HEK293 (cell line): ENCODE data around the gene UNK.

Source experiments
- CTCF ChIA-PET: fragments of 350-600 bp; formaldehyde crosslinking; extraction: SDS; loops from one replicate; lab custom pipeline; 2021; ENCODE audit warnings: antibody characterized with exemption; lab: Yijun Ruan, JAX
- POLR2A ChIA-PET: fragments of 300-600 bp; formaldehyde crosslinking; extraction: SDS; loops from one replicate; lab custom pipeline; 2020; ENCODE audit warnings: antibody characterized with exemption, inconsistent platforms; lab: Yijun Ruan, JAX
- H3K27ac ChIP-seq: fragments of 200-500 bp; sonication (Bioruptor generic); 2 replicates; pipeline ENCODE4 v1.5.1; 2014; ENCODE audit warnings: low read depth, low read length, control low read depth, inconsistent platforms; ENCODE audit errors: extremely low read depth
- H3K36me3 ChIP-seq, 2 experiments: fragments of 200-500 bp in 1 of 2; sonication (Bioruptor generic) in 1 of 2; 1 replicate in 1 of 2; 2 replicates in 1 of 2; pipeline ENCODE4 v1.5.1; 2014 to 2017; ENCODE audit warnings: inconsistent platforms in 2 of 2, low read length in 2 of 2; ENCODE audit not compliant: control insufficient read depth in 2 of 2, insufficient read depth in 1 of 2
- H3K4me1 ChIP-seq: fragments of 200-500 bp; sonication (Bioruptor generic); 2 replicates; pipeline ENCODE4 v1.5.1; 2014; ENCODE audit warnings: mild to moderate bottlenecking, low read length, inconsistent platforms; ENCODE audit not compliant: control insufficient read depth, insufficient read depth
- H3K4me3 ChIP-seq: 2 replicates; pipeline ENCODE4 v1.5.1; 2011; ENCODE audit warnings: low read depth, mild to moderate bottlenecking, control low read depth, low read length, moderate library complexity
- H3K9me3 ChIP-seq: fragments of 200-500 bp; sonication (Bioruptor generic); 2 replicates; pipeline ENCODE4 v1.5.1; 2014; ENCODE audit warnings: low read depth, low read length, inconsistent platforms; ENCODE audit not compliant: control insufficient read depth, insufficient read depth
- EGR2 ChIP-seq: fragments of 450-650 bp; formaldehyde crosslinking; IDR thresholded peaks from 2 replicates; pipeline ENCODE4 v1.5.1; 2016; ENCODE audit warnings: low read depth, missing biosample characterization, missing genetic modification characterization
- HOXC10 ChIP-seq: sonication (generic); formaldehyde crosslinking; IDR thresholded peaks from 2 replicates; pipeline ENCODE4 v1.8.1; 2023; ENCODE audit warnings: mild to moderate bottlenecking, missing genetic modification reagents
- MYNN ChIP-seq: fragments of 450-650 bp; formaldehyde crosslinking; IDR thresholded peaks from 2 replicates; pipeline ENCODE4 v1.5.1; 2016; ENCODE audit warnings: missing biosample characterization, missing genetic modification characterization, borderline replicate concordance
- REPIN1 ChIP-seq: fragments of 450-650 bp; formaldehyde crosslinking; IDR thresholded peaks from 2 replicates; pipeline ENCODE4 v1.5.1; 2017; ENCODE audit warnings: missing biosample characterization, missing genetic modification characterization, low read depth
- SCRT2 ChIP-seq: fragments of 450-650 bp; formaldehyde crosslinking; IDR thresholded peaks from 2 replicates; pipeline ENCODE4 v1.5.1; 2016; ENCODE audit warnings: missing biosample characterization, missing genetic modification characterization
- ZFP41 ChIP-seq: fragments of 450-650 bp; formaldehyde crosslinking; IDR thresholded peaks from 2 replicates; pipeline ENCODE4 v1.5.1; 2016; ENCODE audit warnings: missing biosample characterization, missing genetic modification characterization, borderline replicate concordance
- ZFP69B ChIP-seq: fragments of 450-650 bp; formaldehyde crosslinking; IDR thresholded peaks from 2 replicates; pipeline ENCODE4 v1.5.1; 2016; ENCODE audit warnings: missing biosample characterization, missing genetic modification characterization
- ZNF138 ChIP-seq: fragments of 450-650 bp; formaldehyde crosslinking; IDR thresholded peaks from 2 replicates; pipeline ENCODE4 v1.5.1; 2016; ENCODE audit warnings: missing biosample characterization, missing genetic modification characterization, borderline replicate concordance
- ZNF169 ChIP-seq: fragments of 450-650 bp; formaldehyde crosslinking; IDR thresholded peaks from 2 replicates; pipeline ENCODE4 v1.5.1; 2016; ENCODE audit warnings: missing biosample characterization, missing genetic modification characterization
- ZNF211 ChIP-seq: fragments of 450-650 bp; formaldehyde crosslinking; IDR thresholded peaks from 2 replicates; pipeline ENCODE4 v1.5.1; 2016; ENCODE audit warnings: low read depth, missing biosample characterization, missing genetic modification characterization
- ZNF223 ChIP-seq: fragments of 450-650 bp; formaldehyde crosslinking; IDR thresholded peaks from 2 replicates; pipeline ENCODE4 v1.5.1; 2016; ENCODE audit warnings: missing biosample characterization, missing genetic modification characterization
- ZNF274 ChIP-seq, 2 experiments: fragments of 200-500 bp in 1 of 2; fragments of 450-650 bp in 1 of 2; sonication (Bioruptor generic) in 1 of 2; formaldehyde crosslinking in 1 of 2; IDR thresholded peaks; 2 replicates each; pipeline versions ENCODE4 v1.5.1 to v1.6.1; 2014 to 2016; ENCODE audit warnings: borderline replicate concordance in 1 of 2, inconsistent platforms in 1 of 2, low read length in 1 of 2, missing biosample characterization in 1 of 2, missing genetic modification characterization in 1 of 2
- ZNF473 ChIP-seq: fragments of 450-650 bp; formaldehyde crosslinking; IDR thresholded peaks from 2 replicates; pipeline ENCODE4 v1.5.1; 2017; ENCODE audit warnings: missing biosample characterization, missing genetic modification characterization
- ZNF548 ChIP-seq: fragments of 450-650 bp; formaldehyde crosslinking; IDR thresholded peaks from 2 replicates; pipeline ENCODE4 v1.5.1; 2016; ENCODE audit warnings: missing biosample characterization, missing genetic modification characterization
- ZNF596 ChIP-seq: fragments of 450-650 bp; IDR thresholded peaks from 2 replicates; pipeline ENCODE4 v1.5.0; 2018; ENCODE audit warnings: missing biosample characterization, mild to moderate bottlenecking, missing genetic modification characterization, moderate library complexity
- ZNF610 ChIP-seq: fragments of 450-650 bp; formaldehyde crosslinking; IDR thresholded peaks from 2 replicates; pipeline ENCODE4 v1.5.1; 2016; ENCODE audit warnings: missing biosample characterization, missing genetic modification characterization, borderline replicate concordance
- ZSCAN30 ChIP-seq: fragments of 450-650 bp; IDR thresholded peaks from 2 replicates; pipeline ENCODE4 v1.5.1; 2018; ENCODE audit warnings: missing biosample characterization, mild to moderate bottlenecking, missing genetic modification characterization, moderate library complexity
- TF ChIP-seq, protein P1 (sequence below): fragments of 450-650 bp; formaldehyde crosslinking; IDR thresholded peaks from 2 replicates; pipeline ENCODE4 v1.5.1; 2017; ENCODE audit warnings: missing biosample characterization, missing genetic modification characterization
- TF ChIP-seq, protein P2 (sequence below): fragments of 450-650 bp; formaldehyde crosslinking; IDR thresholded peaks from 2 replicates; pipeline ENCODE4 v1.5.1; 2017; ENCODE audit warnings: missing biosample characterization, missing genetic modification characterization
- TF ChIP-seq, protein P3 (sequence below): fragments of 450-650 bp; formaldehyde crosslinking; IDR thresholded peaks from 2 replicates; pipeline ENCODE4 v1.5.1; 2016; ENCODE audit warnings: missing biosample characterization, missing genetic modification characterization
- TF ChIP-seq, protein P4 (sequence below): fragments of 450-650 bp; formaldehyde crosslinking; IDR thresholded peaks from 2 replicates; pipeline ENCODE4 v1.5.0; 2017; ENCODE audit warnings: missing biosample characterization, missing genetic modification characterization, borderline replicate concordance
- TF ChIP-seq, protein P5 (sequence below): fragments of 450-650 bp; formaldehyde crosslinking; IDR thresholded peaks from 2 replicates; pipeline ENCODE4; 2016; ENCODE audit warnings: missing biosample characterization, missing genetic modification characterization

Gene UNK

DNA sequence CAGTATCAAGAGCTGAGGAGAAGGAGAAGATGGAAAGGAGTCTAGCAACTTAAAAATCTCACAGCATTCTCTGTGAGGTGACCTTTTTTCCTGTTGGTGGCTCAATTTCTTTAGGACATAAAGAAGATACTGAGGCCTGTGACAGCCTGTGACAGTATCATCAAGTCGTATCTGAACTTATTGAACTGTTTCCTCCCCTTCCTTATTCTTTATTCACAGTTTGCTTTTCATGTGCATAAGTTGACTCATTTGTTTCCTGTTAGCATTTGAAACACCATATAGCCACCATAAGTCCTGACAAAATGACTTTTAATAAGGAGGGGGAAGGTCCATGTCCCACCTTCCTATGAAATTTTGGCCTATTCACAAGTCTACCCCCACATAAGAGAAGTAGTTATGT, 8.9 kb downstream of the UNK start (continued):
- TF ChIP-seq ZNF596 (tag by site-specific recombination): no peak
- TF ChIP-seq ZNF223: no peak
- TF ChIP-seq ZNF138 (tag by site-specific recombination): no peak
- TF ChIP-seq SCRT2: no peak

DNA sequence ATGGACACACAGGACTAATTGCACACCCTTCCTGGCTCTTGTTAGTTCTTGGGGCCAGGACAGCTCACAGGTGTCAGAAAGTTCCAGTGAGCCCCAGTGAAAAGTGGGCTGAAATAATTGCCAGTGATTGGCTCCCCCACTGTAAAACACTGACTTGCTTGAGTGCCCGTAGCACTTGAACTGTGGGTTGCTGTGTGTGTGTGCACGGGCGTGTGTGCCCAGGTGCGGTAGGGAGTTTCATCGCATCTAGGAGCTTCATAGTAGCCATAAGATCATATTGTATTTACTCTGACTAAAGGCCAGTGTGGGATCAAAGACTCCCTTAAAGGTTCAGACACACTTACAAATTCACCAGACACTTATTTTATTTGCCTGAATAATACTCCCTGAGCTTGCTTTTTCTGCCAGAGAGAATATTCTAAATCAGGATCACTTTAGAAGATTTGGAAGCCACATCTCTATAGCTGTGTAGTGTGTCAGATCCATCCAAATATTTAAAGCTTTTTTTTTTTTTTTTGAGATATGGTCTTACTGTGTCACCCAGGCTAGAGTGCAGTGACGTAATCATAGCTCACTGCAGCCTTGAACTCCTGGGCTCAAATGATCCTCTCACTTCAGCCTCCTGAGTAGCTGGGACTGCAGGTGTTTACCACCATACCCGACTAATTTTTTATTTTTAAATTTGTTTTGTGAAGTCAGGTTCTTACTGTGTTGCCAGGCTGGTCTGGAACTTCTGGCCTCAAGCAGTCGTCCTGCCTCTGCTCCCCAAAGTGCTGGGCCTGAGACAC, 11.4 kb downstream of the UNK start:
- Histone ChIP-seq H3K4me3 (no peak overlapping the region), H3K27ac (no peak overlapping the region), H3K9me3 (no peaks in the 10 kb centered on the region), H3K4me1 (peaks cover 2% of the 10 kb centered on the region; the same call in 1 of the 2 replicates), H3K36me3 (peaks cover 56 to 86% of the 10 kb centered on the region in 2 experiments)
- TF ChIP-seq ZFP41 (tag by site-specific recombination) (no peak), ZNF548 (no peak), ZSCAN30 (tag by site-specific recombination) (no peak), ZNF473 (tag by site-specific recombination) (no peak), ZNF610 (tag by site-specific recombination) (no peak), MYNN (tag by site-specific recombination) (no peak), ZNF211 (no peak), EGR2 (tag by site-specific recombination) (no peak)
- TF ChIP-seq, protein P1, sequence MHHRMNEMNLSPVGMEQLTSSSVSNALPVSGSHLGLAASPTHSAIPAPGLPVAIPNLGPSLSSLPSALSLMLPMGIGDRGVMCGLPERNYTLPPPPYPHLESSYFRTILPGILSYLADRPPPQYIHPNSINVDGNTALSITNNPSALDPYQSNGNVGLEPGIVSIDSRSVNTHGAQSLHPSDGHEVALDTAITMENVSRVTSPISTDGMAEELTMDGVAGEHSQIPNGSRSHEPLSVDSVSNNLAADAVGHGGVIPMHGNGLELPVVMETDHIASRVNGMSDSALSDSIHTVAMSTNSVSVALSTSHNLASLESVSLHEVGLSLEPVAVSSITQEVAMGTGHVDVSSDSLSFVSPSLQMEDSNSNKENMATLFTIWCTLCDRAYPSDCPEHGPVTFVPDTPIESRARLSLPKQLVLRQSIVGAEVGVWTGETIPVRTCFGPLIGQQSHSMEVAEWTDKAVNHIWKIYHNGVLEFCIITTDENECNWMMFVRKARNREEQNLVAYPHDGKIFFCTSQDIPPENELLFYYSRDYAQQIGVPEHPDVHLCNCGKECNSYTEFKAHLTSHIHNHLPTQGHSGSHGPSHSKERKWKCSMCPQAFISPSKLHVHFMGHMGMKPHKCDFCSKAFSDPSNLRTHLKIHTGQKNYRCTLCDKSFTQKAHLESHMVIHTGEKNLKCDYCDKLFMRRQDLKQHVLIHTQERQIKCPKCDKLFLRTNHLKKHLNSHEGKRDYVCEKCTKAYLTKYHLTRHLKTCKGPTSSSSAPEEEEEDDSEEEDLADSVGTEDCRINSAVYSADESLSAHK (tag by site-specific recombination): no peak
- TF ChIP-seq, protein P2, sequence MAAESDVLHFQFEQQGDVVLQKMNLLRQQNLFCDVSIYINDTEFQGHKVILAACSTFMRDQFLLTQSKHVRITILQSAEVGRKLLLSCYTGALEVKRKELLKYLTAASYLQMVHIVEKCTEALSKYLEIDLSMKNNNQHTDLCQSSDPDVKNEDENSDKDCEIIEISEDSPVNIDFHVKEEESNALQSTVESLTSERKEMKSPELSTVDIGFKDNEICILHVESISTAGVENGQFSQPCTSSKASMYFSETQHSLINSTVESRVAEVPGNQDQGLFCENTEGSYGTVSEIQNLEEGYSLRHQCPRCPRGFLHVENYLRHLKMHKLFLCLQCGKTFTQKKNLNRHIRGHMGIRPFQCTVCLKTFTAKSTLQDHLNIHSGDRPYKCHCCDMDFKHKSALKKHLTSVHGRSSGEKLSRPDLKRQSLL (tag by site-specific recombination): no peak
- TF ChIP-seq, protein P3, sequence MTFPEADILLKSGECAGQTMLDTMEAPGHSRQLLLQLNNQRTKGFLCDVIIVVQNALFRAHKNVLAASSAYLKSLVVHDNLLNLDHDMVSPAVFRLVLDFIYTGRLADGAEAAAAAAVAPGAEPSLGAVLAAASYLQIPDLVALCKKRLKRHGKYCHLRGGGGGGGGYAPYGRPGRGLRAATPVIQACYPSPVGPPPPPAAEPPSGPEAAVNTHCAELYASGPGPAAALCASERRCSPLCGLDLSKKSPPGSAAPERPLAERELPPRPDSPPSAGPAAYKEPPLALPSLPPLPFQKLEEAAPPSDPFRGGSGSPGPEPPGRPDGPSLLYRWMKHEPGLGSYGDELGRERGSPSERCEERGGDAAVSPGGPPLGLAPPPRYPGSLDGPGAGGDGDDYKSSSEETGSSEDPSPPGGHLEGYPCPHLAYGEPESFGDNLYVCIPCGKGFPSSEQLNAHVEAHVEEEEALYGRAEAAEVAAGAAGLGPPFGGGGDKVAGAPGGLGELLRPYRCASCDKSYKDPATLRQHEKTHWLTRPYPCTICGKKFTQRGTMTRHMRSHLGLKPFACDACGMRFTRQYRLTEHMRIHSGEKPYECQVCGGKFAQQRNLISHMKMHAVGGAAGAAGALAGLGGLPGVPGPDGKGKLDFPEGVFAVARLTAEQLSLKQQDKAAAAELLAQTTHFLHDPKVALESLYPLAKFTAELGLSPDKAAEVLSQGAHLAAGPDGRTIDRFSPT (tag by site-specific recombination): no peak
- ChIA-PET CTCF (interaction anchor here (0.6 to 2.7 kb wide), 7 partner anchors 8 to 897 kb away, joined by 3 to 10 read pairs (median 5); no protein-coding TSS in a partner anchor), POLR2A (interaction anchor here (0.6 to 7.0 kb wide), 6 partner anchors 8 to 29 kb away, joined by 3 to 51 read pairs (median 5); partner anchors contain the start of gene UNK)

DNA sequence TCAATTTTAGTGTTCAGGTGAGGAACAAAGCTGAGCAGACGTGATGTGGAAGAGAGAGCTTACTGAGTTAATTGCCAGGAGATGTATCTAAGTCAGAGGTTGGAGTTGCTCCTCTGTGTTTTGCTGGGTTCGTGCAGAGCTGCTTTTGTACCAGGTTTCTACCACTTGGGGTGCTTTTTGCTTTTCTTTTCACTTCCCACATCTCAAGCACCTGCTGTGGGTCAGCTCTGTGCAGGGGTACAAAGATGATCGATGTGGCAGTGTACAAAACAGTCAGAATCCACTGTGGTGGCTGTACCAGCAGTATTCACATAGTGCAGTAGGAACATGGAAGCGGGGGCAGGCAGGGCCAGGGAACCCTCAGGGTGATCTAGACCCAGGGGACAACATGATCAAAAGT, 14.8 kb downstream of the UNK start:
- H3K27ac ChIP-seq: no peak overlapping the region
- peaks cover 55 to 69% of the 10 kb centered on the region in 2 experiments for H3K36me3 ChIP-seq
- TF ChIP-seq, protein P4, sequence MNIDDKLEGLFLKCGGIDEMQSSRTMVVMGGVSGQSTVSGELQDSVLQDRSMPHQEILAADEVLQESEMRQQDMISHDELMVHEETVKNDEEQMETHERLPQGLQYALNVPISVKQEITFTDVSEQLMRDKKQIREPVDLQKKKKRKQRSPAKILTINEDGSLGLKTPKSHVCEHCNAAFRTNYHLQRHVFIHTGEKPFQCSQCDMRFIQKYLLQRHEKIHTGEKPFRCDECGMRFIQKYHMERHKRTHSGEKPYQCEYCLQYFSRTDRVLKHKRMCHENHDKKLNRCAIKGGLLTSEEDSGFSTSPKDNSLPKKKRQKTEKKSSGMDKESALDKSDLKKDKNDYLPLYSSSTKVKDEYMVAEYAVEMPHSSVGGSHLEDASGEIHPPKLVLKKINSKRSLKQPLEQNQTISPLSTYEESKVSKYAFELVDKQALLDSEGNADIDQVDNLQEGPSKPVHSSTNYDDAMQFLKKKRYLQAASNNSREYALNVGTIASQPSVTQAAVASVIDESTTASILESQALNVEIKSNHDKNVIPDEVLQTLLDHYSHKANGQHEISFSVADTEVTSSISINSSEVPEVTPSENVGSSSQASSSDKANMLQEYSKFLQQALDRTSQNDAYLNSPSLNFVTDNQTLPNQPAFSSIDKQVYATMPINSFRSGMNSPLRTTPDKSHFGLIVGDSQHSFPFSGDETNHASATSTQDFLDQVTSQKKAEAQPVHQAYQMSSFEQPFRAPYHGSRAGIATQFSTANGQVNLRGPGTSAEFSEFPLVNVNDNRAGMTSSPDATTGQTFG: no peak
- TF ChIP-seq ZNF169 (no peak), ZFP69B (tag by site-specific recombination) (no peak), ZNF274 (IDR thresholded peaks at IDR 0.05; ENCODE audit: low read length) (no peak), ZNF274 (tag by site-specific recombination; IDR thresholded peaks at IDR 0.05; ENCODE audit: borderline replicate concordance) (no peak), HOXC10 (CRISPR knock-in tag) (no peak), REPIN1 (no peak), ZNF138 (tag by site-specific recombination) (no peak)
- TF ChIP-seq, protein P5, sequence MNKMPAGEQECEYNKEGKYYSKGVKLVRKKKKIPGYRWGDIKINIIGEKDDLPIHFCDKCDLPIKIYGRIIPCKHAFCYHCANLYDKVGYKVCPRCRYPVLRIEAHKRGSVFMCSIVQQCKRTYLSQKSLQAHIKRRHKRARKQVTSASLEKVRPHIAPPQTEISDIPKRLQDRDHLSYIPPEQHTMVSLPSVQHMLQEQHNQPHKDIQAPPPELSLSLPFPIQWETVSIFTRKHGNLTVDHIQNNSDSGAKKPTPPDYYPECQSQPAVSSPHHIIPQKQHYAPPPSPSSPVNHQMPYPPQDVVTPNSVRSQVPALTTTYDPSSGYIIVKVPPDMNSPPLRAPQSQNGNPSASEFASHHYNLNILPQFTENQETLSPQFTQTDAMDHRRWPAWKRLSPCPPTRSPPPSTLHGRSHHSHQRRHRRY (tag by site-specific recombination): no peak

More for the DNA sequence above, 14.8 kb downstream of the UNK start:
- Histone ChIP-seq H3K4me1 (no peaks in the 10 kb centered on the region), H3K9me3 (no peaks in the 10 kb centered on the region), H3K4me3 (no peak overlapping the region)
- POLR2A ChIA-PET: interaction anchor here (0.8 to 7.0 kb wide), 6 partner anchors 10 to 19 kb away, joined by 3 to 51 read pairs (median 6); partner anchors contain the start of gene UNK
- CTCF ChIA-PET: interaction anchor here (0.9 to 1.5 kb wide), 2 partner anchors 10 to 31 kb away, joined by 3 to 4 read pairs; no protein-coding TSS in a partner anchor
